Stimulated activated CD4-positive, alpha-beta T cell treated with anti-CD3 and anti-CD28 coated beads, Interleukin-12 subunit alpha, Interleukin-12 subunit beta, amount 100 ng/mL, for 48 hours (primary cell): ENCODE data around the gene SLC27A1.
"Not testable (repeated sequence)": the region's sequence is repeated elsewhere in the genome, so short reads cannot be mapped to it uniquely, and the experiment has no call there.

ENCODE experiments used
- DNase-seq, 3 donors: peaks; one replicate each; pipeline ENCODE4 v3.0.0-alpha.2; 2020; ENCODE audit warnings: low read depth in 2 of 3, low spot score in 1 of 3

Gene SLC27A1

DNA sequence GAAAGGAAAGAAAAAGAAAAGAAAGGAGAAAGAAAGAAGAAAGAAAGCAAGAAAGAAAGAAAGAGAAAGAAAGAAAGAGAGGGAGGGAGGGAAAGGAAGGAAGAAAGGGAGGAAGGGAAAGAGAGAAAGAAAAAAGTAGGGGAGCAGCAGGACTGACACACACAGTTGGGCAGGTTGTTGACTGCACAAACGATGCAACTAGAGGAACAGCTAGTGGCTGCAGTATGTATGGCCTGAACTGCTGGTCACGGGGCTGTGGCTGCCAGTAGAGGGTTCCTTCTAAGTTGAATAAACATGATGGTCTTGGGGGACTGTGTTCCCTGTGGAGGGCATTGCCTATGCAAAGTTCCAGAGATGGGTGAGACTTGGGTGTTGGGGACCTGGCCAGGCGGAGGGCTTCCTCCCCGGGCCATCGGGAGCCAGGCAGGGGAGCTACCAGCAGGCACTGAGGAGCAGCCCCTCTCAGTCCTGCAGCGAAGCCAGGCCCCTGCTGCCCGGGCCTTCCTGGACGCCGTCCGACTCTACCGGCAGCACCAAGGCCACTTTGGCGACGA is 68.4 kb downstream of the SLC27A1 start:
- DNase-seq = no peak

DNA sequence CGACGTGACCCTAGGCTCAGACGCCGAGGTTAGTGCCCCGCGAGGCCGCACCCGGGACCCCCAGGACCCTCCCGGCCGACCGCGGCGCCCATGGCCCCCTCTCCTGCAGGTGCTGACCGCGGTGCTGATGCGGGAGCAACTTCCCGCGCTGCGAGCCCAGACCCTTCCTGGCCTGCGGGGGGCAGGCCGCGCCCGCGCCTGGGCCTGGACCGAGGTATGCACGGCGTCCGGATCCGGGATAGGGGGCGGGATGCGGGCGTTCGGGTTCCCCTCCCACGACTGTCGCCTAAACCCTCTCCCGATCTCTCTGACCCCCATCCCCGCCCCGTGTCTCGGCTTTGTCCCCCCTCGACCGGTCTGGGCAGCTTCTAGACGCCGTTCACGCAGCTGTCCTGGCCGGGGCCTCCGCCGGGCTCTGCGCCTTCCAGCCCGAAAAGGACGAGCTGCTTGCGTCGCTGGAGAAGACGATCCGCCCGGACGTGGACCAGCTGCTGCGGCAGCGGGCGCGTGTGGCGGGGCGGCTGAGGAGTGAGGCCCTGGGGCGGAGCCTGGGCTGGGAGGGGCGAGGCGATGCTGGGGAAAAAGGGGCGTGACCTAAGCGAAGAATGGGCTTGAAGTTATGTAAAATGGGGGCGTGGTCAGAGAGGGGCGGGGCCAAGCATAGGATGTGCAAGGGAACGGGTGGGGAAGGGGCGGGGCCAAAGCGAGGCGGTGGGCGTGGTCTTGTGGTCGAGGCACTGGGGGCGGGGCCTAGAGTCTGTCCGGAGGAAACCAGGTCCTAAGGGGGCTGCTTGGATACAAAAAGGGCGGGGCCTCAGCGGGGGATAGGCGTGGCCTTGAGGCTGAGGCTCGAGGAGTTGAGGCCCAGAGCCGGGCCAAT is 69.2 kb downstream of the SLC27A1 start:
- peak; percentile 96 to 98 (median 98) for DNase-seq

DNA sequence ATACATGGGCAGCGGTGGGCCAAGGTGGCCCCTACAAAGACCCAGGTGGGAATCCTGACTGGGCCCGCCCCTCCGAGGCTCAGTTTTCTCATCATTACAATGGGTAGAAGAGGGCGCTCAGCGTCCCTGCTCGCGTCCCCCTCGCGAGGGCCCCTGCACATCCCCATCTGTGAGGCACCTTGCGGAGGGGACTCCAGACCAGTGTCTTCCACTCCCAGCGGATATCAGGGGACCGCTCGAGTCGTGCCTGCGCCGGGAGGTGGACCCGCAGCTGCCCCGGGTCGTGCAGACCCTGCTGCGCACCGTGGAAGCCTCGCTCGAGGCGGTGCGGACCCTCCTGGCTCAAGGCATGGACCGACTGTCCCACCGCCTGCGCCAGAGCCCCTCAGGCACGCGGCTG is 69.8 kb downstream of the SLC27A1 start:
- no peak for DNase-seq

DNA sequence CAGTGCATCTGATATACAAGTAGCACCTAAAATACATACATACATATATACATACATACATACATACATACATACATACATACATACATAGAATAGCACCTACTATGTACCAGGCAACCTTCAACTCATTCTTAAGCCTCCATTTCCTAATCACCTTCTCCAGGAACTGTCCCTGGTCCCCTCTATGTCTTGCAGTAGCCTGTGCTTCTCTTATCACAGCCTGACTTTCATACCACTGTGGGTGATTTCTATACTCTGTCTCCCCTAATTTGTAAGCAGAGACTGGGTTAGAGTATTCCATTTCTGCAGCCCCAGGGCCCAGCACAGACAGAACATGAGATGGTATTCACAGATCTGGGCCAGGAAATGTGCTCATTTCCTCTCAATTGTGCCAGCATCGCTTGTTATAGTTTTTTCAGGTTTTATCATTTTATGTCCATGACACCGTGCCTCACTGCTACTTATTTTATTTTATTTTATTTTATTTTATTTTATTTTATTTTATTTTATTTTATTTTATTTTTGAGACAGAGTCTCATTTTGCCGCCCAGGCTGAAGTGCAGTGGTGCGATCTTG is 70.9 kb downstream of the SLC27A1 start:
- DNase-seq = no peak

DNA sequence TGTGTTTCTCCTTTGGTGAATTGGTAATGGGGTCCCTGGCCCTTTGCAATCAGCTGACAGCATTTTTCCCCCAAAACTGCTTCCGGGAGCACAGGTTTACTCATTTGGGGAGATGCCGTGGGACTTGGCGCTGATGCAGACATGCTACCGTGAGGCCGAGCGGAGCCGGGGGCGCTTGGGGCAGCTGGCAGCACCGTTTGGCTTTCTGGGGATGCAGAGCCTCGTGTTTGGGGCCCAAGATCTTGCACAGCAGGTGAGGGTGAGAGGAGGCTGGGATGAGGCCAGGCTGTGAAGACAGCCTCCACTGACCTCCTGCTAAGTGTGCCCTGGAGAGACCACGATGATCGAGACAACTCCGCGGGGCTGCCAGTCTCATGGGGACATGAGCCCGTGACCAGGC is 71.7 kb downstream of the SLC27A1 start:
- DNase-seq = no peak

DNA sequence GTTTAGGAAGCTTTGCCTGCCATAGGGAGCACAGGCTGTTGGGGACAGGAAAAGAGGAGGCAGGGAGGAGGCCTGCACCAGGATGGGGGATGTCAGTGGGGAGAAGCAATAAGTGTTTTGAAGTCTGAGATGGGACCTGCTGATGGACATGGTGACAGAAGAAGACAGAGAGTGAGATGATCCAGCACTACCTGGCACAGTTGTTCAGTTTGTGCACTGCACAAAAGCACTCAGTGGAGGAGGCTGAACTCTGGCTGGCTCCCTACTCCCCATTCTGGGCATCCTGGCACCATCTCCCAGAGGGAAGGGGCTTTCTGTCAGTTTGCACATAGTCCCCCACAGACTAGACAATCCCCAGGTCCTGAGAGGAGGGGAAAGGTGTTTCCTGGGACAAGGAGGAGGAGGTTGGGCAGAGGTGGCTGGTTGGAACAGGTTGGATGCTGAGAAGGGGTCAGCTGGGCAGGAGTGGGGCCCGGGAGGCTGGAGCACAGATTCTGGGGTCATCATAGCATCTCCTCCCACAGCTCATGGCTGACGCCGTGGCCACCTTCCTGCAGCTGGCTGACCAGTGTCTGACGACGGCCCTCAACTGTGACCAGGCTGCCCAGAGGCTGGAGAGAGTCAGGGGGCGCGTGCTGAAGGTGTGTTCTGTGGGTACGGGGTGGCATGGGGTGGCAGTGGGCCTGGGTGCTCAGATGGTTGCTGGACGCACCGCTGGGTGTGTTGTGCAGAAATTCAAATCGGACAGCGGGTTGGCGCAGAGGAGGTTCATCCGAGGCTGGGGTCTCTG is 72.7 kb downstream of the SLC27A1 start:
- DNase-seq = no peak

DNA sequence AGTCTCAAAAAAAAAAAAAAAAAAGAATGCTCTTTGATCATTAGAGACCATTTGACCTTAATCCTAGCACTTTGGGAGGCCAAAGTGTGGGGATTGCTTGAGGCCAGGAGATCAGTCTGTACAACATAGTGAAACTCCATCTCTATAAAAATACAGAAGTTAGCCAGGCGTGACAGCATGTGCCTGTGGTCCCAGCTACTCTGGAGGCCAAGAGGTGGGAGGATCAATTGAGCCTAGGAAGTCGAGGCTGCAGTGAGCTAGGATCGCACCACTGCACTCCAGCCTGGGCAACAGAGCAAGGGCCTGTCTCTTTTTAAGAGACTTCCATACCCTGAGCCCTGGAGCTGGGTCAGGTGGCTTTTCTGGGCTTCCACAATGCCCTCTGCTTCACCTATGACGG is 73.7 kb downstream of the SLC27A1 start:
- DNase-seq = no peak

DNA sequence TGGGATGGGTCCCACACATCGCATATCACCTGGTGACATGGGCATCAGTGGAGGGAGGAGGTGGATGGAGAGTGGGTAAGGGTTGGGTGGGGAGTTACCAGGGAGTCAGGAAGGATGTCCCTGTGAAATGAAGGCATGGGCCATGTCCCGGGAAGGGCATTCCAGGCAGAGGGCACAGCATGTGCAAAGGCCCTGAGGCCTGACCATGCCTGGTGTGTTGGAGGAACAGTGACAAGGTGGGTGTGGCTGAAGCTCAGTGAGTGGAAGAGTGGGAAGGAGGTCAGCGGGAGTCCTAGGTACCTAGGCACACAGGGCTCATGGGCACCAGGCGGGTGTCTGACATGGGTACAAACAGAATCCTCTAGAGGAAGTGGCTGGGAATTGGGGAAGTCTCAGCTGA is 74.1 kb downstream of the SLC27A1 start:
- DNase-seq = no peak

DNA sequence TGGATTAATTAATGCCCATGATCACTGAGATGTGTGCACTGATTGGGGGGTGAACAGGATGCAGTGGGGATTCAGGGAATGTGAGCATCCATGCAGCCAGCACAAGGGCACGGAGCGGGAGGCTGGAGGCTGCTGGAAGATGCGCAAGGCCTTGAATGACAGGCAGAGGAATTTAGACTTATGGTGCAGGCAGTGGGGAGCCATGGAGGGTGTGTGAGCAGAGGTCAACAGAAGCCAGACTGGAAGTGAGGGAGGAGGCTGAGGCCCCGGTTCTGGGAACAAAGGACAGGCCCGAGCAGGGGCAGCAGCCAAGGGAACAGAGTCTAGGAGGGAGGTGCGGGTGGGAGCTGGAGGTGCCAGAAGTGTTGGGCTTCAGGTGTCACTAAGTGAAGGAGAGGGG is 77.8 kb downstream of the SLC27A1 start:
- no peak for DNase-seq

DNA sequence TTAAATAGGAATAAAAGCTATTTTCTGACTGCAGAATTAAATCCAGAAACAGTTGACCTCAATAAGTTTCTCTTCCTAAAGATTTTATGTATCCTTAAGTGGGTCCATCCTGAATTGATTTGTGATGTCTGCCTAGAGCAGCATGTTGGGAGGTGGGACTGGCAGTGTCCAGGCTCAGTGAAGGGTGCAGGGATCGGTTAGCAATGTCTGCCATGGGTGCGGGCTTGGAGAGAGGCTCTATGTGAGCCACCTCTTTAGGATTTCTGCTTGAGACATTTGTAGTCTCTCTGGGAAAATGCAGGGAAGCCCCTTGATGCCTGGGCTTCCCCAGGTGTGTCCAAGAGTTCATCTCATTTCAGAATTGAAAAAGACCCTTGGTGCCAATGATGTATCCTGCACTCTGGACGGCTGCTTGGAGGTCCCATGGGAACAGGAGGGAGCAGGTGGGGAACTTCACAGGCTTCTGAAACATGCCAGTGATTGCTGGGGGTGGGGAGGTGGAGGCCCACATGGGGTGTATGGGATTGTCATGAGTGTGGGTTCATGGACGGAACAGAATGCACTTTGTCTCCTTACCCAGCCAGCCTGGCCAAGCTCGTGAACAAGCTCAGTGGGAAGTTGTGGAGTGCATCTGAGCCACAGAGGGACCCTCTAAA is 78.9 kb downstream of the SLC27A1 start:
- no peak for DNase-seq

DNA sequence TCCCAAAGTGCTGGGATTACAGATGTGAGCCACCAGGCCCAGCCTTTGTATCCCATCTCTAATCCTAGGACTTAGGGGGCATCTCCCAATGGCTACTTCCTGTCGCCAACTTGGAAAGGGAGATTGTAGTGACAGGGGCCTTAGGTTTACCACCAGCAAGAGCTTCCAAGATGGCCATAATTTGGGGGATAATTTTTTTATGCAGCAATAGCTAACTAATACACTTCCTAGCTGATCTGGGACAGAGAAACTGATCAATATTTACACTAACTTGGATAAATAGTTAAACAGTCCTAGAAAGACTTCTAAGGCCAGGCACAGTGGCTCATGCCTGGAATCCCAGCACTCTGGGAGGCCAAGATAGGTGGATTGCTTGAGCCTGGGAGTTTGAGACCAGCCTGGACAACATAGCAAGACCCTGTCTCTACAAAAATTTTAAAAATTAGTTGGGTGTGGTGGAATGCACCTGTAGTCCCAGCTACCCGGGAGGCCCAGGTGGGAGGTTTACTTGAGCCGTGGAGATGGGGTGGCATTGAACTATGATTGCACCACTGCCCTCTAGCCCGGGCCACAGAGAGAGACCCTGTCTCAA is 79.8 kb downstream of the SLC27A1 start:
- DNase-seq = no peak

DNA sequence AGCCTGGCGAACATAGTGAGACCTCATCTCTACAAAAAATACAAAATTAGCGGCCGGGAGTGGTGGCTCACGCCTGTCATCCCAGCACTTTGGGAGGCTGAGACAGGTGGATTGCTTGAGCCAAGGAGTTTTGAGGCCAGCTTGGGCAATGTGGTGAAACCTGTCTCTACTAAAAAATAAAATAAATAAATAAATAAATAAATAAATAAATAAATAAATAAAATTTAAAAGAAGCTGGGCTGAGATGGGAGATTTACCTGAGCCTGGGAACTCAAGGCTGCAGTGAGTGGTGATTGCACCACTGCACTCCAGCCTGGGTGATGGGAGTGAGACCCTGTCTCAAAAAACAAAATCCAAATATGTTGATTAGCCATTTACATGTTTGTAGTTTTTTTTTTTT is 82.4 kb downstream of the SLC27A1 start:
- DNase-seq = not testable (repeated sequence)

DNA sequence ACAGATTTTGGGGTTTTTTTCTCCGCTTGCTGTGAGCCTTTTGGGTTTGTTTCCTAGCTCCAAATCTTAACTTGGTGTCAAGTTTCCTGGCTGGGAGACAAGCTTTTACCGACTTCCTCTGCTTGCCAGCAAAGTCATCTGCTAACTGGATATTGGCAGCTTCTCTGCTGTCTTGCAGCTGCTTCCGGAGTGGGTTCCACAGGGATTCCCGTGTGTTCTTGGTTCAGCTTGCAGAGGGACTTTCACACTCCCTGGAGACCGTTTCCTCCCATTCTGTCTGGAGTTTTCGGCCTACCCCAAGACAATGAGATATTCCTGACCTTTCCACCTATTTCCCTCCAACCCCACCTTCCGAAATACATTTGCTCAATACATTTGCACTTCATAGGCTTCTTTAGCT is 82.9 kb downstream of the SLC27A1 start:
- DNase-seq = no peak

DNA sequence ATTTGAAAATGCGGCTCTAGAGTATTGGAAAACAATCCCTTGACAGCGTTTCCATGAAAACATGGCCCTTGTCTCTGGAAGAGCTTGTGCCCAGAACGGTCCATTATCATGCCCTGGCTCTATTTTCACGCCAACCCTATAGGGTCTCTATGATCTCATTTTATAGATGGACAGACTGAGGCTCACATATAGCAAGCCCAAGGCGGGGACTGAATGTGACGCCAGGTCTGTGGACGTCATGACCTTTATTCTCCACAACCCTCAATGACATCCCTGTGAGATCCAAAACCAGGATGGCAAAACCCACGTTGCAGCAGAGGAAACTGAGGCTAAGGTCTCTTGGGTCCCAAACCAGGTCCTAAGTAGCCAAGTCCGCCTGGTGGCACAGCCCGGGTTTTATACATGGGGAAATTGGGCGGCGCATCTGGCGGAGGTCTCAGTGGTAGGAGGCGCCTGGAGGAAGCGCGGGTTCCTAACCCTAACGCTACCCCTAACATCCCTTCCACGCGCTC is 84.7 kb downstream of the SLC27A1 start:
- no peak for DNase-seq

DNA sequence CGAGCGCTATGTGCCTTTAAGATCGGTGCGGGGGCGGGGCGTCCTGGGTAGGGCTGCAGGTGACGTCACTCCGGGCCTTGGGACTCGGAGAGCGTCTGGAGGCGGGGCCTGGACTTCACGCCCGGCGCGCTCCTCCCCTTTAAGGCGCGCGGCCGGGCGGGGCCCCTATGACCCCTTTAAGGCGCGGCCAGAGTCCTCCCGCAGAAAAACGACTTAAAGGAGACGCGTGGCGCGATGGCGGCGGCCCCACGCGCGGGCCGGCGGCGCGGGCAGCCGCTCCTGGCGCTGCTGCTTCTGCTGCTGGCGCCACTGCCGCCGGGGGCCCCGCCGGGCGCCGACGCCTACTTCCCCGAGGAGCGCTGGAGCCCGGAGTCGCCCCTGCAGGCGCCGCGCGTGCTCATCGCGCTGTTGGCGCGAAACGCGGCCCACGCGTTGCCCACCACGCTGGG is 85.2 kb downstream of the SLC27A1 start, which contains the start of gene COLGALT1:
Gene COLGALT1 (plus strand): TSS at position 170 of the 449 bp plus-strand sequence. CDS start 65 bp downstream, at position 235.
- DNase-seq = peak; percentile 98 to 99 (median 98)
